Stimulated activated CD8-positive, alpha-beta memory T cell treated with anti-CD3 and anti-CD28 coated beads, Interleukin-7, amount 100 ng/mL, for 4 hours (primary cell): Measurements from ENCODE around the gene ZP2.
"Not testable (repeated sequence)": the region's sequence is repeated elsewhere in the genome, so short reads cannot be mapped to it uniquely, and the experiment has no call there.

Source experiments
- DNase-seq, 2 donors: peaks; one replicate each; pipeline ENCODE4 v3.0.0-alpha.2; 2020; ENCODE audit warnings: low read depth in 2 of 2

ZP2 gene

GRCh38 chr16:21214086-21214485, 2.7 kb upstream of the ZP2 start:
- no peak for DNase-seq

- DNase-seq: no peak
Measured at GRCh38 chr16:21208446-21209230, 2.7 kb downstream of the ZP2 start.

DNA sequence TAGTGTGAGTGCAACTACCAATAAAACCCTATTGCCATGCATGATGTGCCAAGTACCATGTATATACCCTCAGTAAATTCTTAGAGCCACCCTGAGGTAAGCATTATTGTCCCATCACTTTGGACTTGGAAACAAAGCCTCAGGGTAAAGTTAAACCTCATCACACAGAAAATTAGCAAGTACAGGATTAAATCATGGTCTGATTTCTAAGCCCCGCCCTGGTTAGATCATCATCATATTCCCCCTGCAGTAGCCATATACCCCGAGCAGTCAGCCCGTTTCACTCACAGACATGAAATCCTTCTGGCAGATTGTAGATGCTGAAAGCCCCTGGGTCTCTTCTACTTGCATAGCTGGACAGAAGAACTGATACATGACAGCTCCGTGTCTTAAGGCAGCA, 4.8 kb downstream of the ZP2 start:
- no peak for DNase-seq

- DNase-seq: no peak
Measured at GRCh38 chr16:21205303-21205702, 6.1 kb downstream of the ZP2 start.

DNA sequence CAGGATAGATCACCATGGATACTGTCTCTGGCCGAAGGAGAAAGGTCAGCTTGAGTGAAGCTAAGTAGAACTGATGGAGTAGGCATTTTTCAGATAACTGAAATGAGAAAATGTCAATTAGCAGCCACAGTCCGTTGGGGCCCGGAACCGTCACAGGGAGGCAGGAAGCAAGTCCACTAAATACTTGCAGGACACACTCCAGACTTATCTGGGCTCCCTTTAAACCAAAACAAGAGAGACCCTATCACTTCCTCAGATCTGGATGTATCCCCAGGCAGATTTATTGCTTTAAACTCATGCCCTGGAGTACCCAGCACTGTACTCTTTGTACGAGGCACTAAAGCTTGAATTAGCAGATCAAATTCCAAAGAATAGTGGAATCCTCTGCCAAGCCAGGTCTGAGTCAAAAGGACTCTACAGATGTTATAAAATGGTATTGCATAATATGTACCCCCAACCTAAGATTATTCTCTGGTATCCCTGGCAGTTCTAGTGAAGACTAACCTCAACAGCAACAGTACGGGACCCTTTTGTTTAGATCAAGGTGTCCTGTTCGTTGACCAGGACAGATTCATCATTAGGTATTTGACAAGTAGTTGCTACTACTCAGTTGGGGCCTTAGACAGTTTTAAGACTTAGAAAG, 8.1 kb downstream of the ZP2 start:
- DNase-seq: no peak

- DNase-seq: no peak
Measured at GRCh38 chr16:21199607-21200218, 11.7 kb downstream of the ZP2 start.

GRCh38 chr16:21197621-21198020, 13.8 kb downstream of the ZP2 start:
- DNase-seq: no peak

GRCh38 chr16:21197112-21197511, 14.3 kb downstream of the ZP2 start:
- DNase-seq: no peak

- not testable (repeated sequence) for DNase-seq
Measured at GRCh38 chr16:21195330-21195729, 16.0 kb downstream of the ZP2 start.

DNA sequence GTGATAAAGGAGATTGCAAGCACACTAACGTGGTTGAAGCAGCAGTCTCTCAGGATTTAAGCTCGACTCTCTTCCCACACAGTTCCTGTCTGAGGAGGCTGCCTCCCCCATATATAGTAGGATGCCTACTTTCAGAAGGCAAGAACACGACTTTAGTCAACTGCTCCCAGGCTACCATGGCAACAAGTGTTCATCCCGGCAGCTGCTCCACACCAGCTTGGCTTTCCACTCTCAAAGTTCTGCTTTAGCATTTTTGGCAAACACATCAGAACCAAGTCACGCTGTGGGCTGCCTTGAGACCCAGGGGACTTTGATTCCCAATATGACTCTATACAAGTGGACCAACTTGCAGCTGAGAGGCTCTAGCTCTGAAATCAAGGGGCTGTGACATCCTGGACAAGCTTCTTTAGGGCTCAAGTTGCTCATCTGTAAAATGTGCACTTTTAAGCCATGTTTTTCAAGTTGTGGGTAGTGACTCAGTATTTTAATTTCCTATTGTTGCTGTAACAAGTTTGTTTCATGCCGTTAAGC, 16.5 kb downstream of the ZP2 start:
- DNase-seq: no peak

DNA sequence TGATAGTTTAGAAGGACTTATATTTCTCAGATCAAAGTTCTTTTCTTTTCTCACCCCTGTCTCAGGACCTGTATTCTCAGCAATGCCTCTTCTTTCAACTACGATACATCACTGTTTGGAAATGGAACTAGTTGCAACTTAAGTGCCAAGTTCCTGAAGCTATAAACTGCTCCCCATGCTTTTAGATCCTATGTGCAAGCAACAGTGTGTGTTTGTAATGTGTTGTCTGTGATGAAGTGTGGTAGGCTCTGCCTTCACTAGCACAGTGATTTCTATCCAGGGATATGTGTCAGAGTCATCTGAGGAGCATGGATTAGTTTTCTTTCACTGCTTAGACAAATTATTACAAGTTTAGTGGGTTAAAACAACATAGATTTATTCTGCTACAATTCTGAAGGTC, 18.4 kb downstream of the ZP2 start:
- DNase-seq: no peak

DNA sequence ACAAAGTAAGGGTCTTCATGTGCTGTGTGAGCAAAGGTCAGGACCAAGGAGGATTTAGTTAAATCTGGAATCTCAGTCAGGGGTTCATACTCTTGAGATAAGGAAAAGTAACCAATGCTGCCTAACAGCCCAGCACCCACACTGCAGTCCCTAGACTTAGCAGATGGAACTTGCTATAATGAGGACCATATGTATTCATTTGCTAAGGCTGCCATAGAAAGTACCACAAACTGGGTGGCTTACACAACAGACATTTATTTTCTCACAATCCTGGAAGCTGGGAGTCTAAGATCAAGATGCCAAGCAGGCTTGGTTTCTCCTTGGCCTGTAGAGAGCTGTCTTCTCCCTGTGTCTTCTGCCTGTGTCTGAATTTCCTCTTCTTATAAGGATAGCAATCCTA, 20.8 kb downstream of the ZP2 start:
- no peak for DNase-seq

GRCh38 chr16:21190013-21190412, 21.4 kb downstream of the ZP2 start:
- DNase-seq: no peak

- DNase-seq: no peak
Measured at GRCh38 chr16:21189311-21189710, 22.1 kb downstream of the ZP2 start.

- no peak for DNase-seq
Measured at GRCh38 chr16:21186326-21186691, 25.1 kb downstream of the ZP2 start.

GRCh38 chr16:21185659-21186325, 25.6 kb downstream of the ZP2 start:
- DNase-seq: no peak

- DNase-seq: no peak
Measured at GRCh38 chr16:21184834-21185233, 26.5 kb downstream of the ZP2 start.

DNA sequence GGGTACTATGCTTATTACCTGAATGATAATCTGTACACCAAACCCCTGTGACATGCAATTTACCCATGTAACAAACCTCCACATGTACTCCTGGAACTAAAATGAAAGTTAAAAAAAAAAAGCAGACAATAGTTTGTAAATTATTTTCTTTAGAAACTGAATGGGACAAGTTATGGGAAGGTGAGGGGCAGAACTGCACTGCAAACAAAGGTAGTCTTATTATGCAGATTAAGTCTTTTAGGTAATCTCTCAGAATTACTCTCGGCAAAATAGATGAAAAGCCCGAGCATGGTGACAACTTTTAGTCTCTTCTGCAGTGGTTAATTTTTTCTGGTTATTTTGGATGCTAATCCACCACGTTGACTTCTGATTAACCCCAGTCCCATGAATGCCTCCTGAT, 27.4 kb downstream of the ZP2 start:
- no peak for DNase-seq

DNA sequence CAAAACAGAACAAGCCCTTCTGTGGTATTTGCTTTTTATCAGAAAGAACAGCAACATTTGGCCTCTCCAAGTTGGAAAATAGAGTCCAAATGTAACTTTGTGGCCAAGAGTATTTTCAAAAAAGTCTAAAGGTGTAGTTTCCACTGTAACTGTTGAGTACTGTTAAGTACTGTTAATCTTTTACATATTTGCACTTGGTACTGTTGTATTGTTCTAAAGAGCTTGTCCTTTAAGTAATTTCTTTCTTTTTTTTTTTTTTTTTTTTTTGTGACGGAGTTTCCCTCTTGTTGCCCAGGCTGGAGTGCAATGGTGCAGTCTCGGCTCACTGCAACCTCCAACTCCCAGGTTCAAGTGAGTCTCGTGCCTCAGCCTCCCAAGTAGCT, 31.4 kb downstream of the ZP2 start:
- no peak for DNase-seq

DNA sequence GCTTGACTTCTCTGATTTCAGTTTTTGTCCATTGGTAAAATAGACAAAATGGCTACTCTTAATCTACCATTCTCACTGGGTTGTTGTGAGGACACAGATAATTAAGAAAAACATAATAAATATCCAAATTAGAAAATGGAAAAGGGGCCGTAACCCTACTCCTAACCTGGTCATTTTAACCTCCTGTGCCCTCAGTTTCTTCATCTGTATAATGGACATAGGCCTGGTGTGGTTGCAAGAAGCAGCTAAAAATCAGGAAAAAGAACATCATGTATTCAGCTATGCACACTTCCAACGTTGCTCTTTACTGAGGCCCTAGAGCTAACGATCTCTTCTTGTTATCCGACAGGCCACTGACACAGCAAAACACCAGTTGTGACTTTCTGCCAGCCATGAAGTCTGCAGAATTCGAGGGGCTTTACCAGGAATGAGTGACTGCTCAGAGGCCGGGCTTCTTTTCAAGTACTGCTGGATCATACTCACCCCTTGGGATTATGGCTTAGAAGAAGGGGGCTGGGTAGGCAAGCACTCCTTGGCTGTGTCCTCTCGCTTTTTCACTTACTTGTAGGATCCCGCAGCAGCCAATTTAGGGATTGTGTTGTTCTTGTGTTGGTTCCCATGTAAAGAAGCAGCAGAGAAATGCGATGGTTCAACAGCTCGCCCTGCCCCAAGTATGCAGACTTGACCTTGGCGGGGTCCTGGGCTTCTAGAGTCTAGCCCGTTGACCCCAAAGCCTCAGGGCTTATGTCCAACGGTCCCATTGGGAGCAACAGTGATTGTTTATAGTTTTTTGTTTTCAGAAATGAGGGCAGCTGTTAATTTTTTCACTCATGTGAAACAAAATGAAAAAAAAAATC, 32.0 kb downstream of the ZP2 start:
- DNase-seq: no peak

GRCh38 chr16:21175397-21175796, 36.0 kb downstream of the ZP2 start:
- DNase-seq: no peak

DNA sequence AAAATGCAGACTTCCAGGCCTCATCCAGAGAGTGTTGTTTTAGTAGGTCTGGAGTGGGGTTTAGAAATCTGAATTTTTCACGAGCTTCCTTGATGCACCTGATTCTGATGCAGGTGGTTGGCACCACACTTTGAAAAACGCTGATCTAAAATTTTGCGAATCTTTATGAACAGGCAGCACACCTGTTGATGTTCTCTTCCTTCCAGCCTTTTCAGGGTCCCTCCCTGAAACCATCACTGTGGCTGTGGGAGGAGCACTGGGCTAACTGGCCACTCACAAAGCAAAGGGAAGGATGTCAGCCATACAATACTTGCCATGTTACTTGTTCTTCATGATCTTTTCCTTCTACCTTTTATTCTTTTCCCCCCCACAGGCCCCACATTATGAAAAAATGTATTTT, 38.7 kb downstream of the ZP2 start:
- no peak for DNase-seq
